DMS 273 (cell line): ENCODE results near the gene PAN3.

Experiments
- DNase-seq: peaks from one replicate; lab custom pipeline; 2025; ENCODE audit not compliant: unreplicated experiment; lab: John Stamatoyannopoulos, UW

Gene PAN3

GRCh38 chr13:28336193-28336657 is 197.9 kb downstream of the PAN3 start:
- no peak for DNase-seq

DNA sequence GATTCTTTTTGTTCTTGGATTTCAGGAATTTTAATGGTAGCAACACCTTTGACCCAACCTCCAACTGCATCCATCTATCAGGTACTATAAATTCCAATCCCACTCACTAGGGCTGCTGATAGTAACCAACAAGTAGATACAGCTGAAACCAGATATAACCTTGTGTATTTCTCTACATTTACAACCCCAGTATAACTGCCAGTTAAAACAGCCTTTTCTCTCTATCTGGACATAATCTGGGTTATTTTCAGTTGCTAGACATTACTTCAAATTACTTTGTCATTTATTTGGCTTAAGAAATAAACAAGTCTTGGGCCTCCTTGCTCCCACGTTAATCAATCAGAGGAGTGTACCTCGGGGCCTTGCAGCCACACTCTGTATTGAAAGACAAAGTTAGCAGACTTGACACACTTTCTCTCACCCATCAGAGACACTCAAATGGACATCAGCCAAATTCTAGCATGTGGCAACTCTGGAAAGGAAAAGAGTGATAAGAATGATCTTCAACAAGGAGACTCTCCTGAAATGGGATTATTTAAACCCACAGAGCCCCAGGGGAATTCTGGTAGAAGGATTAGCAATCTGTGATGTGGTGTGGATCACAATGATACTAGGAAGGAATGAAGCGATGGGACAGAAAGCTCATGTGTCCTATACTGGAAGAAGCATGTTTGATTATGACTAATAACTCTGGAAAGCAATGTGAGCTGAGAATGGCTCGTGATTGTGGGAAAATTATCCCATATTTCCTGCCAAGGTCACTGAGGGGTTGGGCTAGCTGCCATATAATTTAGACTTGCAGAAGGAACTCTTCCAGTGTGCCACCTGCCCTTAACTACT is 199.0 kb downstream of the PAN3 start:
- peak; percentile 52 for DNase-seq

DNA sequence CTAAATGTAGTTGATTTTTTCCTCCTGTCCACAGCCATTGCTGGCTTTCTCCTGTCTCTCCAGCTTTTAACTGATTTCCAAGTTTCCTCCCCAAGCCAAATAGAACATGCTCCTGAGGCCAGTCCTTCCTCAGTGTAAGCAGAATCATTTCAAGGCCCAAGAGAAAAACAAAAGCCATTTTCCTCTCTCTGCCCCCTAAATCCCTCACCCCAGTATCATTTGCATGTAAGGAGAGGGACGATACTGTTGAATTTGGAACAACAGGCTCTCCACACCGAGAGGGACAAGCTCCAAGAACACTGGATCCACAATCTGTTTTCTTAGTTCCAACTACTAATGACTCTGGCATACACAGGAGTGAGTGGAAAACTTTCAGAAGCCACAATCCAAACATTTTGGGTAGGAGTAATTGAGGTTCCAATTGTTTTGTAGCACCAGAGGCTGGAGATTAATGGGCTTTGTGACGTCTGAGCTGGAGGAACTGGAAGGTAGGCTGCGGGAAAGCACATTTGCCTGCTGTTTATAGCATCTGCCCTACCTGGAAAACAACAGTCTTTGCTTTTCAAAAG is 199.7 kb downstream of the PAN3 start:
- DNase-seq, result peak; percentile 26

DNA sequence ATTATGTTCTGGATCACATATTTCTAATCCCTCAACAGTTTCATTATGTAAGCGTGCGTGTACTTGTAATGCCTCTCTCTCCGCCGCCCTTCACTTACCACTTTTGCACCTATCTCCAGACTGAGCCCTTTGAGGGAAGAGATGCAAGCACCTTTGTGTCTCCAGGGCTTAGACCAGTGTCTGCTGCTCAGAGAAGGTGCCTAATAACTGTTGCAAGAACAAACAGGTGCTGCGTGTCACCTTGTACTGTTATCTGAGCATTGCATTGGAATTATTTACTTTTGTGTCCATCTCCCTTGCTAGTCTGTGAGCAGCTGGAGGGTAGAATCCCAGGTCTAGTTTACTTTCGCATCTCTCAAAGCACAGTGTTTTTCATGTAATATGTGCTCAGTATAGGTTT is 200.4 kb downstream of the PAN3 start:
- peak; percentile 17 for DNase-seq

- DNase-seq, result no peak
Measured at GRCh38 chr13:28339419-28339818, 201.1 kb downstream of the PAN3 start.

- no peak for DNase-seq
Measured at GRCh38 chr13:28340272-28340793, 202.0 kb downstream of the PAN3 start.

DNA sequence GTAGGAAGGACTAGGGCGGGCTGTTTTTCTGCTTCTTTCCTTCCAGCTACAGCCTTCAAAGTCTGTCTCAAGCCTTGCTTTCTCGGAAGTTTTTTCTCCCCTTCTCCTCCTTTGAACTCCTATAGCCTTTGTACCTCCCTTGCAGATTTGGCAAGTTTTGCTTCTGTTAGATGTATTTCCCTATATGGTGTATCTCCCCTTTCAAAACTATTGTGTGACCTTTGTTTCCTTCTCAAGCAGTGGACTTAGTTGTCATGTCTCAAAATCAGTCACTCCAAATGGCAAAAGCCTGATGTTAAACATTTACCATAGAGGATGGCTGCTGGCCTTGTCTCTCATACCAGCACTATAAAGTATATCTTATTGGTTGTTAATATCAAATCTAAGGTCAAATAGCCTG is 203.9 kb downstream of the PAN3 start:
- DNase-seq, result no peak

GRCh38 chr13:28344163-28344562 is 205.8 kb downstream of the PAN3 start:
- DNase-seq, result no peak
